22Rv1 (cell line): Measurements from ENCODE around the gene XPNPEP1.

Experiments used
- CTCF ChIP-seq: fragments of 450-650 bp; IDR thresholded peaks from 2 replicates; pipeline ENCODE4 v1.5.1; 2017; ENCODE audit warnings: mild to moderate bottlenecking
- ZFX ChIP-seq: fragments of 450-650 bp; IDR thresholded peaks from 2 replicates; pipeline ENCODE4 v1.6.1; 2017; ENCODE audit warnings: antibody characterized with exemption, borderline replicate concordance

- no peak for TF ChIP-seq CTCF
- TF ChIP-seq ZFX, result no peak
Measured at GRCh38 chr10:109904397-109904796, 18.9 kb downstream of the XPNPEP1 start.
